ENCODE measurements around the gene JUN.

The JUN gene

GRCh38 chr1:58814251-58815068 lies 30.6 kb upstream of the JUN start:
- no peak for TF ChIP-seq CTCF (conservative IDR thresholded peaks at IDR 0.05)
- H3K27ac ChIP-seq, result no peak overlapping the region

- no peak overlapping the region for H3K27ac ChIP-seq
- TF ChIP-seq CTCF (conservative IDR thresholded peaks at IDR 0.05), result no peak
Measured at GRCh38 chr1:58813801-58814200, 30.0 kb upstream of the JUN start.

GRCh38 chr1:58813361-58813760 lies 29.5 kb upstream of the JUN start:
- no peak for TF ChIP-seq CTCF (conservative IDR thresholded peaks at IDR 0.05)
- H3K27ac ChIP-seq, result no peak overlapping the region

GRCh38 chr1:58812926-58813325 lies 29.1 kb upstream of the JUN start:
- no peak overlapping the region for H3K27ac ChIP-seq
- no peak for TF ChIP-seq CTCF (conservative IDR thresholded peaks at IDR 0.05)

GRCh38 chr1:58812468-58812867 lies 28.6 kb upstream of the JUN start:
- TF ChIP-seq CTCF (conservative IDR thresholded peaks at IDR 0.05), result no peak
- H3K27ac ChIP-seq, result no peak overlapping the region

- TF ChIP-seq CTCF (conservative IDR thresholded peaks at IDR 0.05), result no peak
- H3K27ac ChIP-seq, result no peak overlapping the region
Measured at GRCh38 chr1:58811303-58811702, 27.5 kb upstream of the JUN start.

- no peak overlapping the region for H3K27ac ChIP-seq
- no peak for TF ChIP-seq CTCF (conservative IDR thresholded peaks at IDR 0.05)
Measured at GRCh38 chr1:58809325-58810010, 25.6 kb upstream of the JUN start.

Measured in VCaP (cell line).